SK-N-SH (cell line): ENCODE measurements around the gene CDC23. TPM values are rescaled to one million over a fixed set of nuclear protein-coding genes. Genes with fewer than 3 reads are reported as not detected.

Experiments
- CTCF ChIA-PET: fragments of 300-600, 350-600 bp; formaldehyde crosslinking; extraction: SDS; loops from one replicate; lab custom pipeline; 2021; lab: Yijun Ruan, JAX
- POLR2A ChIA-PET: fragments of 350-600 bp; sonication (Branson Sonifier 250); formaldehyde crosslinking; extraction: SDS; loops from one replicate; lab custom pipeline; 2020; ENCODE audit warnings: antibody characterized with exemption, inconsistent platforms; lab: Yijun Ruan, JAX
- DNase-seq: peaks from one replicate; pipeline ENCODE4 v3.0.0; 2012
- H2AFZ ChIP-seq: fragments of 200-600 bp; sonication (generic); 2 replicates; pipeline ENCODE4 v1.8.1; 2016; ENCODE audit warnings: antibody characterized with exemption, mild to moderate bottlenecking, low read depth
- H3F3A ChIP-seq: fragments of 200-600 bp; sonication (generic); replicated peaks from 2 replicates; pipeline ENCODE3; 2016; ENCODE audit warnings: antibody characterized with exemption, mild to moderate bottlenecking; ENCODE audit not compliant: insufficient read depth
- H3K27ac ChIP-seq, 2 experiments: fragments of 200-500 bp in 1 of 2; fragments of 200-600 bp in 1 of 2; sonication (Bioruptor generic) in 1 of 2; sonication (generic), shearing (Covaris generic) in 1 of 2; 2 replicates each; pipeline versions ENCODE4 v1.5.1 to v1.6.1; 2014 to 2016; ENCODE audit warnings: low read depth in 2 of 2, inconsistent platforms in 1 of 2, low read length in 1 of 2, mild to moderate bottlenecking in 1 of 2, mixed read lengths in 1 of 2
- H3K27me3 ChIP-seq: fragments of 200-600 bp; sonication (generic), shearing (Covaris generic); 2 replicates; pipeline ENCODE4 v1.6.1; 2016; ENCODE audit warnings: mixed run types; ENCODE audit not compliant: insufficient read depth
- H3K36me3 ChIP-seq, 2 experiments: fragments of 200-500 bp in 1 of 2; fragments of 200-600 bp in 1 of 2; sonication (Bioruptor generic) in 1 of 2; sonication (generic) in 1 of 2; replicated peaks in 1 of 2; 2 replicates each; pipeline versions ENCODE3 to v1.5.1; 2014 to 2016; ENCODE audit warnings: low read length in 1 of 2, mild to moderate bottlenecking in 1 of 2; ENCODE audit not compliant: insufficient read depth in 2 of 2, control insufficient read depth in 1 of 2
- H3K4me1 ChIP-seq, 2 experiments: fragments of 200-500 bp in 1 of 2; fragments of 200-600 bp in 1 of 2; sonication (Bioruptor generic) in 1 of 2; sonication (generic), shearing (Covaris generic) in 1 of 2; 2 replicates each; pipeline versions ENCODE4 v1.5.1 to v1.6.1; 2014 to 2016; ENCODE audit warnings: low read depth in 1 of 2, low read length in 1 of 2, mixed run types in 1 of 2; ENCODE audit not compliant: insufficient read depth in 2 of 2, control insufficient read depth in 1 of 2
- H3K4me2 ChIP-seq: fragments of 200-600 bp; sonication (generic), shearing (Covaris generic); 2 replicates; pipeline ENCODE4 v1.6.1; 2017; ENCODE audit warnings: mixed run types
- H3K4me3 ChIP-seq, 2 experiments: fragments of 200-500 bp in 1 of 2; fragments of 200-600 bp in 1 of 2; sonication (Bioruptor generic) in 1 of 2; sonication (generic), shearing (Covaris generic) in 1 of 2; 2 replicates each; pipeline versions ENCODE4 v1.5.1 to v1.8.1; 2014 to 2016; ENCODE audit warnings: low read depth in 2 of 2, inconsistent platforms in 1 of 2, low read length in 1 of 2, mild to moderate bottlenecking in 1 of 2, mixed read lengths in 1 of 2, moderate library complexity in 1 of 2
- H3K79me2 ChIP-seq: fragments of 200-600 bp; sonication (generic); 2 replicates; pipeline ENCODE4 v1.8.1; 2017; ENCODE audit warnings: mild to moderate bottlenecking; ENCODE audit not compliant: insufficient read depth
- H3K9ac ChIP-seq: fragments of 200-600 bp; sonication (generic); 2 replicates; pipeline ENCODE4 v1.6.1; 2017; ENCODE audit warnings: mixed run types
- H3K9me2 ChIP-seq: fragments of 200-600 bp; sonication (generic); 2 replicates; pipeline ENCODE4 v1.6.1; 2017; ENCODE audit warnings: mixed run types
- H3K9me3 ChIP-seq: fragments of 200-600 bp; sonication (generic); 2 replicates; pipeline ENCODE4 v1.6.1; 2017; ENCODE audit warnings: mixed run types, mild to moderate bottlenecking, moderate library complexity
- H4K20me1 ChIP-seq: fragments of 200-600 bp; sonication (generic); 2 replicates; pipeline ENCODE4 v1.6.1; 2017; ENCODE audit warnings: mild to moderate bottlenecking, mixed run types; ENCODE audit not compliant: insufficient read depth
- CHD2 ChIP-seq: fragments of 150-350 bp; IDR thresholded peaks from 2 replicates; pipeline ENCODE4 v1.6.1; 2018; ENCODE audit warnings: low read length; ENCODE audit not compliant: partially characterized antibody
- EP300 ChIP-seq, 2 experiments: IDR thresholded peaks; 2 replicates each; pipeline versions ENCODE4 v1.4.0 to v1.6.1; 2012; ENCODE audit warnings: borderline replicate concordance in 1 of 2, low read depth in 1 of 2, low read length in 1 of 2
- EZH2phosphoT487 ChIP-seq: fragments of 200-600 bp; sonication (generic); IDR thresholded peaks from 2 replicates; pipeline ENCODE4 v1.6.1; 2017; ENCODE audit warnings: low read depth, mixed run types, mild to moderate bottlenecking, antibody characterized with exemption, moderate library complexity, borderline replicate concordance
- GABPA ChIP-seq: IDR thresholded peaks from 2 replicates; pipeline ENCODE4 v1.4.0; 2012; ENCODE audit warnings: low read depth, mild to moderate bottlenecking
- GATA2 ChIP-seq: sonication (generic); formaldehyde crosslinking; IDR thresholded peaks from 2 replicates; pipeline ENCODE4 v1.5.0; 2020; ENCODE audit warnings: mild to moderate bottlenecking, missing genetic modification reagents
- MAX ChIP-seq: IDR thresholded peaks from 2 replicates; pipeline ENCODE4 v1.4.0; 2012; ENCODE audit warnings: low read depth
- MXI1 ChIP-seq: IDR thresholded peaks from 2 replicates; pipeline ENCODE4 v1.6.1; 2012; ENCODE audit warnings: mild to moderate bottlenecking, low read depth, low read length, improper control_type of control experiment
- RAD21 ChIP-seq: IDR thresholded peaks from 2 replicates; pipeline ENCODE4 v1.6.1; 2012; ENCODE audit warnings: mild to moderate bottlenecking, low read length
- REST ChIP-seq: IDR thresholded peaks from 2 replicates; pipeline ENCODE4 v1.6.1; 2012; ENCODE audit warnings: mild to moderate bottlenecking, low read depth, low read length, moderate library complexity
- TCF12 ChIP-seq: IDR thresholded peaks from 2 replicates; pipeline ENCODE4 v1.4.0; 2012
- USF1 ChIP-seq: IDR thresholded peaks from 2 replicates; pipeline ENCODE4 v1.4.0; 2012; ENCODE audit warnings: low read depth, borderline replicate concordance
- WGBS: methylation state at CpG from one replicate; pipeline ENCODE4 v1.1.6; 2017; ENCODE audit warnings: low lambda C conversion rate; 5-methylcytosine and 5-hydroxymethylcytosine counted together
- polyA plus RNA-seq, 3 experiments: library from polyadenylated mRNA; depleted of rRNA; stranded (reverse); fragments of >200 nt; gene quantifications; 2 replicates each; pipeline ENCODE4 v1.2.3, GENCODE V29; 2012

Gene CDC23
- polyA plus RNA-seq, 1 of the 3 experiments (the other 2 are of a cell fraction), result 20.2 TPM

- no peaks in the 10 kb centered on the region for H4K20me1 ChIP-seq
- no peaks in the 10 kb centered on the region for H3K9me3 ChIP-seq
- no peak overlapping the region for H3K4me3 ChIP-seq
- H3K27ac ChIP-seq, result no peak overlapping the region
- no peaks in the 10 kb centered on the region for H3K9me2 ChIP-seq
- no peak for TF ChIP-seq EZH2phosphoT487
- TF ChIP-seq REST, result no peak
- no peak for TF ChIP-seq USF1
- no peak for TF ChIP-seq MXI1
- TF ChIP-seq CHD2, result no peak
- TF ChIP-seq, all 33 proteins: peak for 0
- ChIA-PET POLR2A (interaction anchor here (1.1 kb wide), 1 partner anchor 30 kb away, joined by 3 read pairs; no protein-coding TSS in a partner anchor), CTCF (interaction anchor here (2.4 kb wide), 1 partner anchor 24 kb away, joined by 13 read pairs; no protein-coding TSS in a partner anchor)
- Histone ChIP-seq H3K36me3 (no peaks in the 10 kb centered on the region), H2AFZ (no peak overlapping the region), H3K4me2 (no peak overlapping the region), H3K79me2 (no peaks in the 10 kb centered on the region), H3F3A (no peaks in the 10 kb centered on the region), H3K27me3 (peaks cover 8% of the 10 kb centered on the region; the same call in 1 of the 2 replicates), H3K9ac (no peak overlapping the region), H3K4me1 (peaks cover 0 to 10% of the 10 kb centered on the region in 2 experiments; a peak in 1 of 4 replicates)
- DNase-seq, result no peak
- 87% methylated on average over 4 of the region's 4 CpGs for WGBS
Measured at GRCh38 chr5:138246334-138246733, 33.2 kb upstream of the CDC23 start.

- no peak for TF ChIP-seq MAX
- no peak for TF ChIP-seq GATA2 (CRISPR knock-in tag)
- no peak for TF ChIP-seq TCF12
- no peak for TF ChIP-seq GABPA
- TF ChIP-seq EP300 (IDR thresholded peaks at IDR 0.05; ENCODE audit: borderline replicate concordance in 1 of 2, low read depth in 1 of 2, low read length in 1 of 2), result no peak
- TF ChIP-seq RAD21, result no peak
- TF ChIP-seq EZH2phosphoT487, result no peak
- POLR2A ChIA-PET, result no interaction called here
- Histone ChIP-seq H3K27ac (no peak overlapping the region), H3K4me1 (peaks cover 0 to 10% of the 10 kb centered on the region in 2 experiments; a peak in 1 of 4 replicates), H3K4me3 (no peak overlapping the region), H2AFZ (no peak overlapping the region), H3K36me3 (no peaks in the 10 kb centered on the region), H3K4me2 (no peak overlapping the region), H4K20me1 (no peaks in the 10 kb centered on the region), H3K9me3 (no peaks in the 10 kb centered on the region), H3F3A (no peaks in the 10 kb centered on the region), H3K9me2 (no peaks in the 10 kb centered on the region), H3K9ac (no peak overlapping the region), H3K79me2 (no peaks in the 10 kb centered on the region), H3K27me3 (peaks cover 14% of the 10 kb centered on the region; the same call in 1 of the 2 replicates)
- no peak for DNase-seq
- CTCF ChIA-PET, result interaction anchor here (1.3 to 2.4 kb wide), 2 partner anchors 11 to 23 kb away, joined by 3 to 13 read pairs; no protein-coding TSS in a partner anchor
- WGBS, result 80% methylated on average over 1 of the region's 1 CpG
Measured at GRCh38 chr5:138245717-138246116, 32.6 kb upstream of the CDC23 start.
